Omental fat pad (tissue), 4 donors: ENCODE measurements around the gene CRIP1. TPM values are rescaled to one million over a fixed set of nuclear protein-coding genes. Genes with fewer than 3 reads are reported as not detected.

Experiments used
- ATAC-seq: fragments of 150-250 bp; one replicate; pipeline ENCODE4 v1.9.1; 2016; ENCODE audit warnings: mild to moderate bottlenecking, moderate library complexity; ENCODE audit not compliant: low FRiP score
- DNase-seq: peaks from one replicate; pipeline ENCODE4 v3.0.0-alpha.2; 2019; ENCODE audit warnings: low spot score
- CTCF ChIP-seq, 3 donors: fragments of 450-650 bp; IDR thresholded peaks; one replicate each; pipeline ENCODE4 v1.5.1; 2016 to 2017; ENCODE audit warnings: antibody characterized with exemption in 3 of 3, mild to moderate bottlenecking in 3 of 3, moderate library complexity in 2 of 3
- total RNA-seq, 4 donors: library from RNA; depleted of rRNA; stranded (reverse); fragments of >200 nt; gene quantifications; one replicate each; pipeline ENCODE4 v1.1.0, GENCODE V29; 2016

CRIP1 gene
- total RNA-seq, 4 donors from 2014 or later, result 18.5 to 88.6 (median 43.9) TPM

- ATAC-seq (no peak), DNase-seq (no peak)
- TF ChIP-seq CTCF (IDR thresholded peaks at IDR 0.05), result no peak
Measured at GRCh38 chr14:105484069-105484996, 2.4 kb upstream of the CRIP1 start.

DNA sequence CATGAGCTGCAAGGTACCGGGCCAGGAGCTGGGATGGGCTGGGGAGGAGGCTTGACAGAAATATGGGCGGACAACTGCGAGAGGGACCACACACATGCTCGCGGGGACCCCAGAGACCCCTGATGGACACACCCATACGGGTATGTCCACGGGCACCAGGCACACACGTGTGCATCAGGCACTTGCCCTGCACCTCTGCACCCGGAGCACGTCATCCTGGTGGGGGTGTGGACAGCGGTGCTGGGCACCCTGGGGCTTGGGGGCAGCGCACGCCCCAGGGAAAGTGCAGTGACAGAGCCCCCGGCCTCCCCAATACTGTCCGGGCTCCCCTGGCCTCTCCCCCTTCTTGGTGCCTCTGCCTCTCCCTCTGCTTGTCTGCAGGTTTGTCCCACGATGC is 1.7 kb upstream of the CRIP1 start:
- TF ChIP-seq CTCF (IDR thresholded peaks at IDR 0.05), result no peak
- ATAC-seq (no peak), DNase-seq (no peak)

GRCh38 chr14:105485739-105486162 is 935 bp upstream of the CRIP1 start:
- TF ChIP-seq CTCF (IDR thresholded peaks at IDR 0.05), result no peak
- DNase-seq (no peak), ATAC-seq (no peak)

DNA sequence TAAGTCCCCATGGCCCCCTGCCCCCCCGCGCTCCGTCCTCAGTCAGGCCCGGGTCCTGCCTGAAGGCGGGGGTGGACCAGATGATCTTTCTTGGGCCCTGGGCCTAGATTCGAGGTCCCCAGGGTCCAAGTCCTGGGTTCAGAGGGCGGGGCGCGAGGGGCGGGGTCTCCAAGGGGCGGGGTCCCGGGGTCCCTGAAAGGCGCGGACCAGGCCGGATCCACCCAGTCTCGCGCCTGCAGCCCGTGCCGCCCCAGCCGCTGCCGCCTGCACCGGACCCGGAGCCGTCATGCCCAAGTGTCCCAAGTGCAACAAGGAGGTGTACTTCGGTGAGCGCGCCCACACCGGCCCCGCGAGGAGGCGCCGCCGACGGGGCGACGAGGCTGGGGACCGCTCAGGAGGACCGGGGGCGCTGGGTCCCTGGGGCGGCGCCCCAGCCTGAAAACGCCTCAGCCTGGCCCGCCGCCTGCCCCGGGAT is 325 bp downstream of the CRIP1 start:
- no peak for DNase-seq
- TF ChIP-seq CTCF (IDR thresholded peaks at IDR 0.05), result no peak
- no peak for ATAC-seq

DNA sequence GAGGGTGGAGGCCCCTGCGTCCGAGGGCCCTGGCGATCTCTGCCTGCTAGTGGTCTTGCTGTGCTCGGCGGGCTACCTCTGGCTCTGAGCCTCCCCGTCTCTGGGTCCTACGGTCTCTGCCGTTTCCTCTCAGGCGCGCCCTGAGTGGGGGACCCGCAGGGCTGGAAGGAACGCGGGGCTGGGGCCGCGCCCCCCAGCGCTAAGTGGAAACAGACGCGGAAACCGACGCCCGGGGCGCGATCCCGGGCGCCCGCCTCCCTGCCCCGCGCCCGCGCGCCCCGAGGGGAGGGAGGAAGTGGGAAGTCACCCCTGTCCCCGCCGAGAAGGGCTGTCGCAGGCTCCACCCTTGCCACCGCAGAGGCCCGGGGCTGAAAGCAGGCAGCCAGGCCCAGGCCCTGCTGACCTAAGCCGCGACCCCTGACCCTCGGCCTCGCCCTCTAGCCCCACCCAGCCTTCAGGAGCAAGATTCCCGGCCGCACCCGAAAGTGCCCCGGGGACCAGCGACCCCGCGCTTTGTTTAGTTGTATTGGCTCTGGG is 831 bp downstream of the CRIP1 start:
- ATAC-seq (no peak), DNase-seq (no peak)
- TF ChIP-seq CTCF (IDR thresholded peaks at IDR 0.05), result no peak

DNA sequence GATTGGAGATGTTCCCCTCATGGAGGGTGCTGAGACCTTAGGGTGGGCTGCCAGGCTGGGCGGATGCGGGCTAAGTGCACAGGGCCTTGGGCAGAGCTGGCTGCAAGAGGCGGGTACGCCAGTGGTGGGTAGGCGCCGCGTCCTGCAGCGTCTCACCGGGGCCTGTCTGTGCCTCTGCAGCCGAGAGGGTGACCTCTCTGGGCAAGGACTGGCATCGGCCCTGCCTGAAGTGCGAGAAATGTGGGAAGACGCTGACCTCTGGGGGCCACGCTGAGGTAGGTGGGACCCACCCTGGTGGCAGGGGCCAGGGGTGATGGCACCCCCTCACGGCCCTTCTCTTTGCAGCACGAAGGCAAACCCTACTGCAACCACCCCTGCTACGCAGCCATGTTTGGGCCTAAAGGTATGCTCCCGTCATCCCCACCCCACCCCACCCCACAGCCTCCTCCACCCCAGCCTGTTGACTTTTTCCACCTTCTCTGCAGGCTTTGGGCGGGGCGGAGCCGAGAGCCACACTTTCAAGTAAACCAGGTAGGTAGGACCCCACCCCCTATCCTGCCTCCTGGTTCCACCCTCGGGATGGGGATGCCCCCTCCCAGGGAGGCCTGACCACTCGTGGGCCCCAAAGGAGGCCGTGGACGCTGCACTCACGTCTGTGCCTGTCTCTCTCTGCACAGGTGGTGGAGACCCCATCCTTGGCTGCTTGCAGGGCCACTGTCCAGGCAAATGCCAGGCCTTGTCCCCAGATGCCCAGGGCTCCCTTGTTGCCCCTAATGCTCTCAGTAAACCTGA is 1.5 kb downstream of the CRIP1 start:
- DNase-seq (no peak), ATAC-seq (no peak)
- TF ChIP-seq CTCF (IDR thresholded peaks at IDR 0.05), result no peak
